Right lobe of liver (tissue), 6 donors: ENCODE results near the gene DNAJB9. TPM values are rescaled to one million over a fixed set of nuclear protein-coding genes. Genes with fewer than 3 reads are reported as not detected.

Experiments used
- ATAC-seq, 4 donors: fragments of 200-7000 bp; cut with Tn5 transposase; one replicate each; pipeline ENCODE4 v1.9.1; 2020; ENCODE audit warnings: mild to moderate bottlenecking in 4 of 4, moderate library complexity in 4 of 4
- DNase-seq, 3 donors: peaks; one replicate each; pipeline ENCODE4 v3.0.0-alpha.2; 2020
- H3K27ac ChIP-seq, 3 donors: fragments of 200-600 bp; one replicate each; pipeline ENCODE4 v1.8.0; 2022
- H3K27me3 ChIP-seq, 2 donors: fragments of 200-600 bp; one replicate each; pipeline ENCODE4 v1.8.0; 2022
- H3K36me3 ChIP-seq, 4 donors: fragments of 200-600 bp; sonication (generic) in 1 of 4; one replicate each; pipeline versions ENCODE4 v1.5.1 to v1.8.0; 2017 to 2022; ENCODE audit warnings: control low read depth in 1 of 4
- H3K4me1 ChIP-seq, 4 donors: fragments of 200-600 bp; sonication (generic) in 1 of 4; one replicate each; pipeline versions ENCODE4 v1.5.1 to v1.8.0; 2017 to 2022; ENCODE audit warnings: control low read depth in 1 of 4
- H3K4me3 ChIP-seq, 3 donors: fragments of 200-600 bp; one replicate each; pipeline ENCODE4 v1.8.0; 2022
- H3K9me3 ChIP-seq, 4 donors: fragments of 200-600 bp; sonication (generic) in 1 of 4; one replicate each; pipeline versions ENCODE4 v1.5.1 to v1.8.0; 2017 to 2022; ENCODE audit warnings: control low read depth in 1 of 4
- CTCF ChIP-seq, 4 donors: fragments of 200-600 bp in 3 of 4; fragments of 450-650 bp in 1 of 4; IDR thresholded peaks; one replicate each; pipeline versions ENCODE4 v1.5.1 to v1.8.0; 2016 to 2022; ENCODE audit warnings: antibody characterized with exemption in 4 of 4, mild to moderate bottlenecking in 2 of 4
- POLR2A ChIP-seq: fragments of 450-650 bp; IDR thresholded peaks from one replicate; pipeline ENCODE4 v1.6.1; 2017; ENCODE audit warnings: antibody characterized with exemption, mild to moderate bottlenecking
- WGBS: methylation state at CpG from one replicate; pipeline ENCODE4 v1.1.6; 2018; ENCODE audit warnings: low coverage, low lambda C conversion rate; ENCODE audit not compliant: insufficient coverage; ENCODE audit errors: missing lambda C conversion rate; 5-methylcytosine and 5-hydroxymethylcytosine counted together
- intact Hi-C, 2 donors: fragments of 100-400 bp; cut with DNase I; formaldehyde crosslinking; loops; one replicate each; pipeline versions ENCODE4 v1.11.2 to v1.14.1; 2022
- total RNA-seq, 6 experiments: library from RNA; depleted of rRNA in 2 of 6; stranded (reverse); fragments of >200 nt in 2 of 6; fragmentation: NEBNext Ultra II Directional in 3 of 6; extraction: Animal tissue kit (Norgen Biotek cat#: 25700) in 3 of 6; gene quantifications; one replicate each; pipeline versions ENCODE4 v1.1.0 to v1.2.4, GENCODE V29; 2016 to 2023
- donor health status: DM: no; HTN: yes; CAD: no.
- donor health status: DM: no; HTN: no; CAD: no.
- donor health status: DM: no; HTN: no; CAD: no.
- donor health status: DM: no; HTN: yes; CAD: no.
- donor health status: DM: no; HTN: yes; CAD: no.

Gene DNAJB9
- total RNA-seq, 6 experiments from 2014 or later: 39.1 to 57.0 (median 53.4) TPM

- H3K27ac ChIP-seq: no peak overlapping the region
- no peak for TF ChIP-seq CTCF (IDR thresholded peaks at IDR 0.05)
- no peak for TF ChIP-seq POLR2A
- no peaks in the 10 kb centered on the region for H3K27me3 ChIP-seq
- H3K9me3 ChIP-seq: no peaks in the 10 kb centered on the region
- no peak overlapping the region for H3K4me3 ChIP-seq
- 16% methylated on average over 1 of the region's 1 CpG for WGBS
- intact Hi-C loops: no loop called here
- no peak for ATAC-seq
- no peaks in the 10 kb centered on the region for H3K36me3 ChIP-seq
- no peaks in the 10 kb centered on the region for H3K4me1 ChIP-seq
- no peak for DNase-seq
Observed at GRCh38 chr7:108589874-108590273, 20.2 kb downstream of the DNAJB9 start.

- WGBS: 74% methylated on average over 2 of the region's 2 CpGs
- no peak for ATAC-seq
- no peak overlapping the region for H3K4me3 ChIP-seq
- TF ChIP-seq CTCF (IDR thresholded peaks at IDR 0.05) (no peak), POLR2A (no peak)
- H3K27ac ChIP-seq: no peak overlapping the region
- DNase-seq: no peak
- no peaks in the 10 kb centered on the region for H3K4me1 ChIP-seq
- H3K27me3 ChIP-seq: no peaks in the 10 kb centered on the region
- no peaks in the 10 kb centered on the region for H3K36me3 ChIP-seq
- intact Hi-C loops: no loop called here
- H3K9me3 ChIP-seq: no peaks in the 10 kb centered on the region
Observed at GRCh38 chr7:108590606-108591005, 20.9 kb downstream of the DNAJB9 start.

- Histone ChIP-seq H3K4me3 (no peak overlapping the region), H3K27ac (no peak overlapping the region), H3K36me3 (no peaks in the 10 kb centered on the region), H3K27me3 (no peaks in the 10 kb centered on the region), H3K9me3 (no peaks in the 10 kb centered on the region), H3K4me1 (no peaks in the 10 kb centered on the region)
- TF ChIP-seq POLR2A (no peak), CTCF (IDR thresholded peaks at IDR 0.05) (peak; percentile 30 to 45 (median 39))
- intact Hi-C loops: no loop called here
- DNase-seq (peak in 1 of 3 donors; percentile 34), ATAC-seq (peak; percentile 67 to 82 (median 78))
- 31% methylated on average over 3 of the region's 3 CpGs for WGBS
Observed at GRCh38 chr7:108592646-108593201, 23.1 kb downstream of the DNAJB9 start.

GRCh38 chr7:108596560-108596959, 26.9 kb downstream of the DNAJB9 start:
- no peak overlapping the region for H3K27ac ChIP-seq

More at GRCh38 chr7:108596560-108596959, 26.9 kb downstream of the DNAJB9 start:
- H3K9me3 ChIP-seq: no peaks in the 10 kb centered on the region
- H3K4me3 ChIP-seq: no peak overlapping the region
- H3K36me3 ChIP-seq: no peaks in the 10 kb centered on the region
- DNase-seq (no peak), ATAC-seq (no peak)
- no peak for TF ChIP-seq POLR2A
- no peak for TF ChIP-seq CTCF (IDR thresholded peaks at IDR 0.05)
- no peaks in the 10 kb centered on the region for H3K27me3 ChIP-seq
- 94% methylated on average over 4 of the region's 4 CpGs for WGBS
- no peaks in the 10 kb centered on the region for H3K4me1 ChIP-seq
- intact Hi-C loops: no loop called here
